Activated CD4-positive, CD25-positive, alpha-beta regulatory T cell treated with anti-CD3 and anti-CD28 coated beads, Interleukin-2, amount 50 U/mL, for 16 hours (primary cell): ENCODE results near the gene RBFOX1.

ENCODE experiments used
- DNase-seq: peaks from one replicate; pipeline ENCODE4 v3.0.0-alpha.2; 2020; ENCODE audit warnings: low read depth, low spot score

The RBFOX1 gene

DNA sequence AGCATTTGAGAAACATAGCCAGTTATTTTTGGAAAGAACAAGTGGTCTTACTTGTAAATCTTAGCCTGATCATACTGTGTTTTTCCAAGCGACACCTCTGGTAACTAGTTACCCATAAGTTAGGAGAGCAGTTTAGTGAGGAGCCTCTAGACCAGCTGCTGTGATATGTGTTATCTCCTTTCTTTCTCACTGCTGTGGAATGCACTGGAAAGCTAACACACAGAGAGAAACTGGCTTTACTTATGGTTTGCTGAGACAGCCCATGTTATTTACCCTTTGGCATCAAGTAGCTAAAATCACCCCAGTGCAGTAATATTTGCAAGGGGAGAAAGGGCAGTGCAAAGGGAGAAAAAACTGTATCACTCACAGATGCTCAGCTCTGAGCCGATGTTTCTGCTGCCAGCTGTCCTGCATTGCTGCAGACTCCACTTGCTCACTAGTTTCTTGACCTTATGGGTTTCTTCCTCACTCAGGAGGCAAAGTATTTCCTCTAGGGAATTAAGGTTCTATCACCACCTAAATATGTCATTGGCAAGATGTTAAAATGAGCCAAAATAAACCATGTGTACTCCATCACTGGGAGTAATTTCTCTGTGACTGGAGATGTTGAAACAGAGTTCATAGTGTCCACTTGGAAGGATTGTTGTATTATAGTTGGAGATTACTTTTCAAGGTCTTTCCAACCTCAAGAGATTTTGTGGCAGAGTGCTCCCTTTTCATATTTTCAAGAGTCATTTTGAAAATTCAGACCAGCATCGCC is 2.3 kb downstream of the RBFOX1 start:
- DNase-seq: no peak

DNA sequence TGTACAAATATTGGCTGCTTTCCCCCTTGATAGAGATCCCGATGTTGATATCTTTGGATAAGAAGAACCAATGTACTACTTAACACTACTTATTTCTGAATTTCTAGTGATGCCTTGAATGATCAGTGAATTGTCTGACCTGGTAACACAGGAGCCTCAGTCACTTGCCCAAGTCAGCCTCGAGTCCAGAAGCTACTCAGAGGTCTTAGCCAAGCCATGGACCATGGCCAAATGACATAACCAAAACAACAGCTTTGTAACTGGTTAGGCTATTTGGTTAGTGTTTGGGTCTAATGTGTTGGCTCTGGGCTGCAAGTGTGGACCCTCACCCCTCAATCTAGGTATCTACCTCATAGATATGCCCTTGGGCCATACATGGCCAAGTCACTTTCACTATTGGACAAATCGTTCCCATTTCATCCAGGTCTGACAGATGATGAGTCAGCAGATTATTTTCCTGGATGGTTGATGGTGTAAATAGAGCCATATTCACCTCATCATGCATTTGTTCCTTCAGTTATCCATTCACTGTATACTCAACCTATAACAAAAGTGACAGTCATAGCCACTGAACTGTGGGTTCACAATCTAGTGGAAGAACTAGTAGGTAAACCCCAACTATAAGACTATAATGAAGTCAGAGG is 3.5 kb downstream of the RBFOX1 start:
- no peak for DNase-seq

DNA sequence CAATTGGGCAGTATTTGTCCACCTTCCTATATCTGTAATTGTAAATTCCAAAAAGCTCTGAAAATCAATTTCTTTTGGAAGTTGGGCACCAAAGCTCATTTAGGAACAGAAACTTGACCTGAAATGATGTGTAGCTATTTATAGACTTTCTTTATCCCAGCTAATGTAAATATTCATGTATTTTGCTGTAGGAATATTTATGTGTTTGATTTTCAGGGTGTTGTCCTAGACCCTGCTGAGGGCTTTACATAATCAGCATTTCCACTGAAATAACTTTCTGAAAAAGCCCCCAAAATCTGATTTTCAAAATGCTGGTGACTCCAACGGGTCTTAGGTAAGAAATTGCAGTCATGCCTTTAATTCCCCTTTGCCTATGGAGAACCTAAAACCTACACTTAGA is 4.1 kb downstream of the RBFOX1 start:
- no peak for DNase-seq

DNA sequence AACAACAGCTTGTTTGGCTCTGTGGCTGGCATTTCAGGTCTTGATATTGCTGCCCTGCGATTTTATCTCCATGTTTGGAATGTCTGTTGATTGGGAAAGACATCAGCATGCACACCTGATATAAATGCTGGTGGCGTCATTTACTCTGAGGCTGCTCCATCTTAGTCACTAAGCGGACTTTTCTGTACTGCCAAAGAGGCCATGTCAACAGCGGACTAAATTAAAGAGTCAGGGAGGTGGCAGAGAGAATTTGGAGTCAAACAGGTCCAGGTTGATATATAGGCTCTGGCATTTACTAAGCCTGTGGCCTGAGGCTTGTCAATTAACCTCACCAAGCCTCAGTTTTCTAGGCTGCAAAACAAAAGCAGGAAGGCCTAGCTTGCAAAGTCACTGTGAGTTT is 6.2 kb downstream of the RBFOX1 start:
- DNase-seq: no peak

DNA sequence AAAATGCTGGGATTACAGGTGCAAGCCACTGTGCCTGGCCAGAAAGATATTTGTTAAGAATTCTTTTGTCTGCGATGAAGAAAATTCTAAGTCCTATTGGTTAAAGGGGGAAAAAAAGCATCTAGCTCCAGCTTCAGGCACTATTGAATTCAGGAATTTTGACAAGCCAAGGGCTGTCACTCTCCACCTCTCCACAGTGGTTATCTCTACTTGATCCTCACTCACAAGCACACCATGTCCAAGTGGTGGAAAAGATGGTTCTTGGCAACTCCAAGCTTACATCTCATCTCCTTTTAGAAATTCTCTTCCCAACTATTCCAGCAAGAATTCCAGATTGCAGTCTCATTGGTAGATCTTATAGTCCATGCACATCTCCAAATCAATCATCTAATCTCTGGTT is 7.1 kb downstream of the RBFOX1 start:
- DNase-seq: no peak

DNA sequence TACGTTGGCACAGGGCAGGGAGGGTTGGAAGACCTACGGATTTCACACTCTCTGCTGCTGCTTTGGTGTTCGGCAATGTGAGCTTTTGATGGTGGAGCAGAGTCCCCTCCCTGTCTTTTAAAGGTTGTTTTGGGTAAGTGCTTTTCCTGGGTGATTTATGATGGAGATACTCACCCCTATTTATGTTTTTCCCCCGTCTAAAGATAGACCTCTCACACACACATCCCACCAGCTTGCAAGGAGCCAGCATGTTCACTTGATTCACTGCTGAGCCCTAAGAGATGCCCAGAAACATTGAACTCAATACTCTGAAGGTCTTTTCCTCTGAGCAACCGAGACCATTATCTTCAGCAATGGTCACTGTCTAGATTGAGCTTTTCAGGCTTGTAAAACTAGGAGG is 8.3 kb downstream of the RBFOX1 start:
- no peak for DNase-seq

DNA sequence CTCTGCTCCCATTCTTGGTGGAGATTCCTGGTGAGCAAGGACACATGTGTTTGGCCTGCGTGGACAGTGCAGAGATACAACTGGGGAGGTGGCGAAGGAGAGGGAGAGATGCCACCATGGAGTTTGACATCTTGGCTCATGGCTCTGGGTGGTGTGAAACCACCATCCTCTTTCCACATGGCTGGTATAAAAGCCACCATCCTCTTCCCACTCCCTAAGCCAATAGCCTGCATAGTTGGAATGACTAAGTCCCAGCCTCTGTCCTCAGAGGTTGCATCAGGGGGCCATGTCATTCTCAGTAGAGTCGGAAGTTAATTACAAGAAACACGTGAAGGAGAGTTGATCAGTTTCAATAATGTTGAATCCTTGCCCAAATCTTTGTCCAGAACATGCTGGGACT is 10.0 kb downstream of the RBFOX1 start:
- DNase-seq: no peak

DNA sequence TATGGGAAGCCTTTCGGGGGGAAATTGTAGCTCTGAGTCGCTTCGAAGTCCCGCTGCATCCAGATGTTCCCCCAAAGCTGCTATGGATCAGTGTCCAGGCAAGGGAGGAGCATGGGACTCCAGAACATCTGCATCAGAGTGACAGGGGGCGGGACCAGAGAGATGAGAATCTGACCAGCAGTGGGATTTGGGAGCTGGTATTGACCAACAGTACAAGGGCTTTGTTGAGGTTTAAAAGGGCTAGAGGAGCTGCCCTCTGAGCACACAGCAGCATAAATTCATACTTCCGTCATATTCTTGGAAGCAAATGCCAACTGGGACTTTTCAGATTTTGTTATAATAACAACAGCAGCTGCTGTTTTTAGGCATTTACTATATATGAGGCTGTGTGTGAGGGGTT is 10.6 kb downstream of the RBFOX1 start:
- no peak for DNase-seq

DNA sequence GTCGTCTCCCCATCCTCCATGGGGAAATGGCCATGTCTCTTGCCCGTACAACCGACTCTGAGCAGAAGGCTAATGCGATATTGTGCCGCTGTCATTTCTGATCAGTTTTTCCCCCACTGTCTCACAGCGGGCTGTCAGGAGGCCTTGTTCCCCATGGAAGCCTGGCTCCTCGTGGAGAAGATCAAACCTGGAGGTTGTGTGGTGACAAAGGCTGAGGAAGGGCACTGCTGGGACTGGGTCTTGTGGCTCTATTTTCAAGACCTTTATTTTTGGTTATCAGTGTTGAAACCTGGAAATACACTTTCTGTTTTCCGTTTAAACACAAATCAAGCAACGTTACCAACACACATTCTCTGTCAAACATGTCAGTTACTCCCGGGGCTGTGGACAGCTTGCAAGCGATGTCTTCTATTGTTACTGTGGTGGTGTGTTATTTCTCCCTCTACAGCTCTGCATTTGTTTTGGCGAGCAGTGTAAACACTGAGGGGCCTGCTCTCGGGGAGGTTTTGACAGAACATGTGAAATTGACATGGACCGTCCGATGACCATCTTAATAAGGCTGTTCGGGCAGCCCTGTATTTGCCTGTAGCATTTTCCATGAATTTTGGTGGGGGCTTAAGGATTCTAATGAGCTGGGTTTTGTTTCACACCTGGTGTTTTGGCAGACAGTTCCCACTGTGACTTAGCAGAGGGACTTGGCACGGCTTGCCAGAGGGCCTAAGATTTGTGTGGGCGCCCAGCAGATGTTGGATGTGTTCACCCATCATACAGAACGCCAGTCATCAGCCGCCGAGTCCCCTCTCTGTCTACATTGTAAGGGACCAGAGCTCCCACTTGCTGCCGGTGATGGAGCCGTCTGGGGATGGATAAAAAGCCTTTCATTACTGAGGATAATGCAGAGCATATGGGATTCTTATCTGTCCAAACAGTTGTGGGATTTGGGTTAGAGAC is 12.5 kb downstream of the RBFOX1 start:
- no peak for DNase-seq

DNA sequence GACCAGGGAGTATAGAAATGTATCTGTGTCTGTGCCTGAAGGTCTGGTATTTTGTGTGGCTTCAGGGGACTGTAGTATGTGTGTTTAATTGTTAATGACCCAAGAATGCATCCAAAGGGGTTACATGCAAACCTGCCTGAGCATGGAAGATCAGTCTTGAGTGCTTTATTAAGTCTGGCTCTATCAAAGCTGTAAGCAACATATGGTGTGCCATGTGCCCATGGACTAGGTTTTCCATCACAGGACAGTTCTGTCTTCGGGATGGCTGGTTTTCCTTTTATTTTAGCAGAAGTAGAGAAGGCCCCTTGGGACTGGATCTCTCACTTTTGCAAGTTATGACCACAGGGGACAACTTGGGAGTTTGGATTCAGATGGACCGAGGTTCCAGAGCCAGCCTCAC is 18.2 kb downstream of the RBFOX1 start:
- no peak for DNase-seq

DNA sequence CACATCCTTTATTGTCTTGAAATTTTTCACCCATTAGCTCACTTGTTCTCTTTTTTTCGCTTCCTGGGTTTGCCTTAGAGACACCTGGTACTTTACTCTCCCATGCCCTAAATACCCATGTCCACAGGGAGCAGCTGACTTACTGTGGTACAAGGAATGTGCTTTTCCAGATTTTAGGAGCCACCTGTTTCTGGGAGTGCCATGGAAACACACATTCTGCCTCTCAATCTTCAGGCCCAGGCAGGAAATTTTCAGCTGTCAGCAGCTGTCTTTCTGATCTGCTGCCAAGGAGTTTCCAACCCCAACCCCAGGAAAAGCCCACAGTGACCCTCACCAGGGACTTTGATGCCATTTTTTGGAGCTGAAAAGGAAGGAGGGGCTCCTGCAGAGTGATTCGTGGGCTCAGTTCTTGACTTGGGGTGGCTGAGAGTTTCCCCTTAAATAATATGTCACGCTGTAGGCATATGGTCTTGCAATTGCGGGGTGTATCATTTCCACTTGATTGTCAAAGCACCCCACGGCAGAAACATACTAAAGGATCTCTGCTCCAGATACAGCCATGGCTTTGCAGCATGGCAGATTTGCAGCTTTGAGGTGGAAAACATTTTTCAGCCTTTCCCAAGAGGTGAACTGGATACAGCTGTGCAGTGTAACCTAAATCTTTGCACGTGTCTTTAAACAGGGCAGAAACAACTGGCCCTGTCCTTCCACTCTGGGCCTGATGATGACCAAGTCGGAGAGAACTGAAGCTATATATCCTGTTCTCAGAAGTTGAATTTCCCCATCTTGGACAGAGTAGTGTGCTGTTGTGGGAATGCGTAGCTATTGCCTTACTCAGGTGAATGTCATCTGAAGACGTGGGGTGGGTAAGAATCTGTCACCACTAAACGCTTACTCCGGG is 19.2 kb downstream of the RBFOX1 start:
- DNase-seq: no peak

DNA sequence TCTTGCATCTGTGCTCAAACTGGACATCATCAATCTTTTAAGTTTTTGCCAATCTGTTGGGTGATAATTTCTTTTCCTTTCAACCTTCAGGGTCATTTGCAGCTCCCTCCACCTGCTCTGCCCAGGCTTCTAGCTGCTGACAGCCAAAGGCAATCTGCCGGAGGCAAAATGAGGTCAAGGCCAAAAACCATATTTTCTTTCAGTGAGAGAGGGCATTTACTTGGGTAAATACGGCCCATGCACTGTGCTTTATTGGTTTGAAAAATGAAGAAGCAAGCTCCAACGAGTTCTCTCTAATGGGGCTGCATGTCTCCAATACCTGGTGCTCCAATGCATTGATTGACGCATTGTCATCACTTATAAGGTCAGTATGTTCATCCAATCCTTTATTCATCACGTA is 23.1 kb downstream of the RBFOX1 start:
- DNase-seq: no peak

DNA sequence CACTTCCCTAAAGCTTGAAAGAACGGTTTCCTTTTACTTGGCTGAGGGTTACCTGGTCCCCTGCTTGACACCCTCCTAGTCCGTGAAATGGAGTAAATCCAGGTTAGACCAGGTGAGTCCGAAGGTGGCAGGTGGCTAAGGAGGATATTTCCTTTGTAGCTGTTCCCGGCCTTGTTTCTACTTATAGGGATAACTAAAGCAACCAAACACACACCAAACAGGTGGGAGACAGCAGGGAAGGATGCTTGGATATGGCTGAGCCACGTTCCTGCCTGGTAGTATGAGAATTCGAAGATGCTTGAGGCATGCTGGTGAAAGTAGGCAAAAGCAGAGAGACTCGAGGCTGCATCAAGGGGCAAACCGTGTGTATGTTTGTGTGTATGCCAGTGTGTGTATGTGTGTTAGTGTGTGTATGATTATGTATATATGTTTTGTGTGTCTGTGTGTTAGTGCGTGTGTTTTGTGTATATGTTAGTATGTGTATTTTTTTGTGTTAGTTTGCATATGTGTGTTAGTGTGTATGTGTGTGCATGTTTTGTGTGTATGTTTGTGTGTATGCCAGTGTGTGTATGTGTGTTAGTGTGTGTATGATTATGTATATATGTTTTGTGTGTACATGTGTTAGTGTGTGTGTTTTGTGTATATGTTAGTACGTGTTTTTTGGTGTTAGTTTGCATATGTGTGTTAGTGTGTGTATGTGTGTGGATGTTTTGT is 28.9 kb downstream of the RBFOX1 start:
- no peak for DNase-seq

DNA sequence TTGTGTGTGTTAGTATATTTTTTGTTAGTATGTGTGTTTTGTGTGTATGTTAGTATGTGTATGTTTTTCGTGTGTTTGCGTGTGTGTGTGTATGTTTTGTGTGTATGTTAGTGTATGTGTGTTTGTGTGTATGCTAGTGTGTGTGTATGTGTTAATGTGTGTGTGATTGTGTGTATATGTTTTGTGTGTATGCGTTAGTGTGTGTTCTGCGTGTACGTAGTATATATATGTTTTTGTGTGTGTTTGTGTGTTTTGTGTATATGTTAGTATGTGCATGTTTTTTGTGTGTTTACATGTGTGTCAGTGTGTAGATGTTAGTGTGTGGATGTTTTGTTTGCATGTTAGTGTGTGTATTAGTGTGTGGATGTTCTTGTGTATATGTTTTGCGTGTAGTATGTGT is 29.6 kb downstream of the RBFOX1 start:
- no peak for DNase-seq

DNA sequence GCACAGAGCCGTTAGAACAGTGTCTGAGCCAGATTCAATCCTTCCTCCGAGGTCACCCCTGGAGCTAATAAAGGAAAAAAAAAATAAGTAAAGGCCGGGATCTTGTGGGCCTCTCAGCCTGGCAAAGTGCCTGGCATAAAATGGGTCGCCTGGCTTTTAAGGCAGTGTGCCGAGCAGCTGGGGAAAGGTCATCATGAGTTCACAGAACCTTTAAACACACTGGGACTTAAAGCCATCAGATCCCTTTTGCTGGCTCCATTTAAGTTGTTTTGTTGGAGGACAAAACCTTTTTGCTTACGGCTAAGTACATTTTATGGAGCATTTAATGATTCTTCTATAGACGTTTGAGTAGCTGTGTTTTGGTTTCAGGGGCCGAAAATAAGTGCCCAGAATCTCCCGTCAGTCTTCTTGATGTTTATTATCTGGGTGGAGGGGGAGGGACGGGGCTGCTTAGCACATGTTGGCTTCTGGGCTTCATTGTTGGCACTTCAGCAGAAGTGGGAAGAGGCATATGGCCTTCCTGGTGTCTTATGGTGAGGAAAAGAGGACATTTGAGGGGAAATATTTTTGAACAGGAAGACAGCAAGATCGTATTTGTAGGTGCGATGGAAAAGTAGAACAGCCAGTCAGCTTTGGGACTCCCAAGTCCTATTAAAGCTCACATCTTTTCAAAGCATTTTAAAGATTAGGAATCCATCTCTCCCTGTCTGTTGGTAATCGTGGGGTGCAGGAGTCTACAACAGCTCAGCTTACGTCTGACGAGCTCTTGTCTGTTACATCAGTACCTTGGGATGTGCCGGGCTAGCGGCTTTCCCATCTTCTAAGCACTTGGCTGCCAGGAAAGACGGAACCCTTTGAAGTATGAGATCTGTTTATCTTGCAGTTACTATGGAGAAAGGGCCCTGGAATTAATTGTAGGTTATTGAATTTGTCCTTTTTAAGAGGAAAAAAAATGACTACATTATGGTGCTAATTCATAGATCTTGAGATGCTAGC is 31.1 kb downstream of the RBFOX1 start:
- no peak for DNase-seq

DNA sequence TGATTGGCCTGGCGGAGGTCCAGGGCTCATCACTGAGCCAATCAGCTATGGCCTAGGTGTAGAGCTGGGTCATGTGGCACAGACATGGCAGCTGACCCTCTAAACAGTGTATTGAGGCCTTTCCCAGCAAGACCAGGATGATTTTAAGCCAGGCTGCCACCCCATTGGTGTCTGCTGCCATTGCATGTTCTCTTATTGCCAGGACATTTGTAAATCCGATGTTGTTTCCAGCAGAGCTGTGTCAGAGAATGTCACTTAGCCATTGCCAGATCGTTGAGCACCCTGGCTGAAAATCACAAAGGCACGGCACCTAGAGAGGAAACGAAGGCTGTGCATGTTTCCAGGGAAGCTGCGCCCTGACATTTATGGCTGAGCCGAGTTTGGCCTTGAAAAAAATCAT is 33.4 kb downstream of the RBFOX1 start:
- no peak for DNase-seq

DNA sequence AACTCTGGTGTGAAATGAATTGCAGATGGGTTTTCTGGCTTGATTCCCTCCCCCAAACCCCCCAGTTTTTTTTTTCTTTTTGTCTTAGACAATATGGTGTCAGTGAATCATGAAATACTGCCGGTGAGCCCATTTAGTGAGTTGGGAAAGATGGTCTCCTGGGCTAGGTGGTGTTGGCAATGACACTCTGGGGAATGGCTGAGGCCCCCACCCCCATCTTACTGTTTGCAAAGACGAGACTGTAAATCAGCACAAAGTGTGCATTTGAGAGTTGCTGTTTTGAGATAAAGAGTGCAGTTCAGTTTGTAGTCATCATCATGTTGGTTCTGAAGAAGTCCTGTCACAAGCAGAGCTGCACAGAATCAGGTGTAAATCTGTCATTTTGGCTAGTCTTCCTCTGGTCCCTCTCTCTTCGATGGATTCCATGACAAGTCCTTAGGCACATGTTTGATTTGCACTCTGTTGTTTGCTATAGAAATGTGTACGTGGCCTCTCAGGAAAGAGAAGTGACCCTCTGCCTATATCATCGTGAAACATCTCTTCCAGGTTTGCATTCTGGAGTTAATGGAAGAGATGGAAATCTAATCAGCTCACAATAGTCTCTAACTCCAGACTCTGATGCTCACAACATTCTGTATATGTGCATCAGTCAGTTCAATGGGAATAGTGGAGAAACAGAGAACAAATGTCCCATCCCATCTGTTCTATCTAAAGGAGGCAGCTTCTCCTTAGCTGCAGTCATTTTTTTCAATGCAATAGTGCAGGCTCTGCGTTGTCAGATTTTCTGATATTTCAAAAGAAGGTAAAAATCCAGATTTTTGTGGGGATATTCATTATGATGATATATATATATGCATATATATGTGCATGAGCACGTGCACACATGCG is 34.6 kb downstream of the RBFOX1 start:
- no peak for DNase-seq

DNA sequence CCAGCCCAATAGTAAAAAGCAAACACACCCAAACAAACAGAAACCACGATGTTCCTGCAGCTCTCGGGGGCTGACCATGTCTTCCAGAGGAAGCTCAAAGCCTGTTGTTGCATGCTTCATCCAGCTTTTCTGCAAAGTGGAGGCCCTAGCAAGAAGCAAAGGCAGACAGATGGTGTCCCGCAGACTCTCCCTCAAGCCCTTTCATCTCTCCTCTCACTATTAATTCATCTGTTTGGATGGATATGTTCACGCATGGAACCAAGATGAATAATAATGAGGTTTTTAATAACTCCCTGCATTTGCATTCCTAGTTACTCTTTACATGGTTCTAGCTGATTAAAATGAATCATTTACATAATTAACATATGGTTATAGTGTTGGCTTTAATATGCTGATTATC is 36.6 kb downstream of the RBFOX1 start:
- DNase-seq: no peak

DNA sequence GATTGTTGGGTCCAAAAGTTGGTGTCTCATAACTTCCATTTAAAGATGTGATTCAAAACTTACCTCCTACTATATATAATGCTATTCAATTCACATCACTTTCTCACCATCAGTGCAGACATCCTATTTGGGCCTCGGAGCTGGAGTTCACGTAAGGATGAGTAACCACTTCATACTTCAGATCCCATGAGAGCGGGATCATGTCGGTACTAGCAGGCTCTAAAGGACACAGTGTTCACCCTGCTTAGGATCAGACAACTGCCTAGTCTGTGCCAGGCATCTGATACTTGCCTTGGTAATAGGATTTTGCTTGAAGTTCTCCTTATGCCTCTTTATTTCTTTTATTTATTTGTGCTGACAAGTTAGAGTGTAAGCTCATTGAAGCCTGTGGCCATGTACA is 39.5 kb downstream of the RBFOX1 start:
- no peak for DNase-seq
